ENCODE data around the gene KLHDC7B. TPM values are rescaled to one million over a fixed set of nuclear protein-coding genes. Genes with fewer than 3 reads are reported as not detected.

The KLHDC7B gene
- total RNA-seq, 2 experiments from 2014 or later: 0.25 to 0.46 TPM

DNA sequence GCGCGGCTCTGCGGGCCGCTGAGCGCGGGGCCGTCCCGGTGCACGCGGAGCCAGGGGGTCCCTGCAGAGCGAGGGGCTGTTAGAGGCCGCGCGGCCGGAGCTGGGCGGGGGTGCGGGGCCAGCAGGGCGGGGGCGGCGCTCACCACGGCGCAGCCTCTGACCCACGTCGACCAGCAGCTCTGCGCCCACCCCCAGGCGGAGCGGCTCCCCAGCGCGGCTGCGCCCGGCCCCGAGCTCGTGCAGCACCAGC is 19.9 kb upstream of the KLHDC7B start:
- Histone ChIP-seq H3K4me2 (ENCODE audit: low read length) (peak overlapping the region; percentile 86), H3K9me2 (ENCODE audit: insufficient read depth, low read length) (no peaks in the 10 kb centered on the region), H3K27ac (ENCODE audit: low read depth, low read length, poor library complexity, severe bottlenecking) (peak overlapping the region; percentile 92), H2AFZ (ENCODE audit: low read length) (peak overlapping the region; percentile 31; the same call in 1 of the 2 replicates), H4K20me1 (ENCODE audit: insufficient read depth, low read length) (no peaks in the 10 kb centered on the region), H3K36me3 (ENCODE audit: insufficient read depth, low read length) (peaks cover 43% of the 10 kb centered on the region), H3K9me3 (ENCODE audit: low read length) (no peaks in the 10 kb centered on the region), H3K79me2 (ENCODE audit: insufficient read depth, low read depth, low read length) (peaks cover 4% of the 10 kb centered on the region; the same call in 1 of the 2 replicates), H3K4me3 (ENCODE audit: low read depth, low read length, poor library complexity, severe bottlenecking) (peak overlapping the region; percentile 77), H3K4me1 (ENCODE audit: insufficient read depth, low read length, poor library complexity, severe bottlenecking) (peaks cover 27% of the 10 kb centered on the region)
- BruUV-seq (replicated peaks): no TSS peak
- intact Hi-C loops (cut with micrococcal nuclease; ENCODE audit: unreplicated experiment): loop anchor here (1.0 to 5.0 kb wide), 5 partner anchors 17 to 283 kb away; partner anchors contain the start of genes NCAPH2 and SYCE3
- CTCF ChIA-PET (ENCODE audit: unreplicated experiment): interaction anchor here (0.5 to 1.6 kb wide), 10 partner anchors 13 to 273 kb away, joined by 3 to 9 read pairs (median 5); partner anchors contain the start of genes LMF2 and NCAPH2
- no peak for TF ChIP-seq EZH2phosphoT487 (IDR thresholded peaks at IDR 0.05; ENCODE audit: borderline replicate concordance, low read depth, low read length)
- TF ChIP-seq CTCF (conservative IDR thresholded peaks at IDR 0.05; ENCODE audit: low read length): no peak; the same call in 1 of the 2 replicates
- DNase-seq (ENCODE audit: low spot score): no peak
- POLR2A ChIA-PET: interaction anchor here (0.6 to 3.3 kb wide), 9 partner anchors 9 to 283 kb away, joined by 3 to 33 read pairs (median 4); partner anchors contain the start of genes LMF2 and NCAPH2

DNA sequence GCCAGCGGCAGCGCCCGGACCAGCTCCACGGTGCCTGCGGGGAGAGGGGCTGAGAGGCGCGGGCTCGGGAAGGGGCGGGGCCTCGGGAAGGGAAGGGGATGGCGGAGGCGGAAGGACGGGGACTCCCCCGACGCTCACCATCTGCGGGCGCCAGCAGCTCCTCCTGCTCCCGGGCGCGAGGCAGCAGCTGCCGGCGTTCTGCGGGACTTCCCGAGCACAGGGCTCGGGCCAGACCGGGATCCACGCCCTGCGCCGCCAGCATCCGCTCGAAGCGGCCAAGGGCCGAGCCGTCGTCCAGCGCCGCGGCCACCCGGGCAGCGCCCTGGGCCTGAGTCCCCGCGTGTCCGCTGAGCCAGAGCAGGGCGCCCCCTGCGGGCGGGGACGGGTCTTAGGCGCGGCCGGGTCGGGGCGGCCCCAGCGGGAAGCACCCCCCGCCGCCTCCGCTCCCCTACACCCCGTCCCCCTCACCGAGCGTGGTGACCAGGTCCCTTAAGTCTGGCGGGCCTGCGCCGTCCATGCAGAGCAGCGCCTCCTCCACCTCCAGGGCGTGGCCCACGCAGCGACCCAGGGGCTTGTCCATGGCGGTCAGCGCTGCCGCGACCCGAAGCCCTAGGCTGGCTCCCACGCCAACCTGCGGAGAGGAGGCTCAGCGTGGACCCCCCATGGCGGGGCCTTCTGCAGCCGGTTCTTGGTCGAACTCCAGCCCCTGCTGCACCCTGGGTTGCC is 19.4 kb upstream of the KLHDC7B start:
- TF ChIP-seq EZH2phosphoT487 (IDR thresholded peaks at IDR 0.05; ENCODE audit: borderline replicate concordance, low read depth, low read length) (no peak), CTCF (conservative IDR thresholded peaks at IDR 0.05; ENCODE audit: low read length) (peak; percentile 78)
- H4K20me1 ChIP-seq (ENCODE audit: insufficient read depth, low read length): no peaks in the 10 kb centered on the region
- H3K79me2 ChIP-seq (ENCODE audit: insufficient read depth, low read depth, low read length): peaks cover 4% of the 10 kb centered on the region; the same call in 1 of the 2 replicates
- H3K4me1 ChIP-seq (ENCODE audit: insufficient read depth, low read length, poor library complexity, severe bottlenecking): peaks cover 31% of the 10 kb centered on the region
- H3K27ac ChIP-seq (ENCODE audit: low read depth, low read length, poor library complexity, severe bottlenecking): peak overlapping the region; percentile 92
- H3K4me3 ChIP-seq (ENCODE audit: low read depth, low read length, poor library complexity, severe bottlenecking): peak overlapping the region; percentile 77
- intact Hi-C loops (cut with micrococcal nuclease; ENCODE audit: unreplicated experiment): loop anchor here (2.0 to 5.0 kb wide), 3 partner anchors 37 to 284 kb away; partner anchors contain the start of gene SYCE3
- H3K36me3 ChIP-seq (ENCODE audit: insufficient read depth, low read length): peaks cover 38% of the 10 kb centered on the region
- H2AFZ ChIP-seq (ENCODE audit: low read length): peak overlapping the region; percentile 31; the same call in 1 of the 2 replicates
- no peaks in the 10 kb centered on the region for H3K9me3 ChIP-seq (ENCODE audit: low read length)
- H3K4me2 ChIP-seq (ENCODE audit: low read length): peak overlapping the region; percentile 86
- CTCF ChIA-PET (ENCODE audit: unreplicated experiment): interaction anchor here (0.5 to 1.6 kb wide), 9 partner anchors 13 to 271 kb away, joined by 3 to 9 read pairs (median 5); partner anchors contain the start of genes LMF2 and NCAPH2
- no TSS peak for BruUV-seq (replicated peaks)
- H3K9me2 ChIP-seq (ENCODE audit: insufficient read depth, low read length): no peaks in the 10 kb centered on the region
- DNase-seq (ENCODE audit: low spot score): peak; percentile 85
- POLR2A ChIA-PET: interaction anchor here (0.6 to 3.3 kb wide), 9 partner anchors 9 to 284 kb away, joined by 3 to 33 read pairs (median 4); partner anchors contain the start of genes LMF2 and NCAPH2
